CD4-positive, alpha-beta T cell (primary cell): ENCODE data around the gene GSK3A. TPM values are rescaled to one million over a fixed set of nuclear protein-coding genes. Genes with fewer than 3 reads are reported as not detected.
A peak's percentile ranks its signal among the peaks of the same experiment; 100 is the strongest.

ENCODE experiments used
- ATAC-seq: fragments of 200-7000 bp; cut with Tn5 transposase; one replicate; pipeline ENCODE4 v1.10.0; 2022; ENCODE audit warnings: mild to moderate bottlenecking; ENCODE audit not compliant: poor library complexity
- CTCF ChIA-PET: fragments of 350-600 bp; sonication (Branson Sonifier 250); formaldehyde crosslinking; loops from one replicate; lab custom pipeline; 2021; ENCODE audit warnings: antibody characterized with exemption, inconsistent platforms; lab: Charles Lee
- POLR2A ChIA-PET: fragments of 350-600 bp; sonication (Branson Sonifier 250); formaldehyde crosslinking; loops from one replicate; lab custom pipeline; 2021; ENCODE audit warnings: antibody characterized with exemption, inconsistent platforms; lab: Charles Lee
- DNase-seq, 14 experiments: peaks; one replicate each; pipeline ENCODE4 v3.0.0-alpha.2; 2013 to 2020; ENCODE audit warnings: mixed read lengths in 2 of 14
- H3K27ac ChIP-seq, 2 donors: one replicate each; pipeline versions ENCODE4 v1.5.1 to v1.7.0; 2013; ENCODE audit warnings: low read length in 2 of 2, low read depth in 1 of 2, mild to moderate bottlenecking in 1 of 2
- H3K27me3 ChIP-seq, 2 experiments: 1 replicate in 1 of 2; 2 replicates in 1 of 2; pipeline versions ENCODE4 v1.6.1 to v1.7.0; 2013; ENCODE audit warnings: low read length in 2 of 2, control low read depth in 1 of 2, mild to moderate bottlenecking in 1 of 2, moderate library complexity in 1 of 2; ENCODE audit not compliant: insufficient read depth in 2 of 2, control insufficient read depth in 1 of 2
- H3K36me3 ChIP-seq: one replicate; pipeline ENCODE4 v1.6.1; 2013; ENCODE audit warnings: low read length, control low read depth; ENCODE audit not compliant: insufficient read depth
- H3K4me1 ChIP-seq: one replicate; pipeline ENCODE4 v1.6.1; 2013; ENCODE audit warnings: low read length, control low read depth; ENCODE audit not compliant: insufficient read depth
- H3K4me3 ChIP-seq: one replicate; pipeline ENCODE4 v1.5.1; 2013; ENCODE audit warnings: mild to moderate bottlenecking, low read length, moderate library complexity
- H3K9me3 ChIP-seq, 2 experiments: 1 replicate in 1 of 2; 2 replicates in 1 of 2; pipeline versions ENCODE4 v1.6.1 to v1.7.0; 2013; ENCODE audit warnings: low read length in 2 of 2, mild to moderate bottlenecking in 2 of 2, control low read depth in 1 of 2, moderate library complexity in 1 of 2; ENCODE audit not compliant: control insufficient read depth in 1 of 2, insufficient read depth in 1 of 2
- H3K27ac Mint-ChIP-seq: one replicate; pipeline ENCODE4 v1.8.0; 2020; ENCODE audit warnings: mixed read lengths
- H3K27me3 Mint-ChIP-seq: one replicate; pipeline ENCODE4 v1.8.0; 2021; ENCODE audit warnings: mixed read lengths
- H3K36me3 Mint-ChIP-seq: one replicate; pipeline ENCODE4 v1.8.0; 2021; ENCODE audit warnings: low read depth, mixed read lengths
- H3K4me1 Mint-ChIP-seq: one replicate; pipeline ENCODE4 v1.8.0; 2021; ENCODE audit warnings: low read depth, mixed read lengths
- H3K4me3 Mint-ChIP-seq: one replicate; pipeline ENCODE4 v1.8.0; 2020; ENCODE audit warnings: mild to moderate bottlenecking, mixed read lengths
- H3K9me3 Mint-ChIP-seq: one replicate; pipeline ENCODE4 v1.8.0; 2020; ENCODE audit warnings: mixed read lengths
- intact Hi-C, 2 experiments: fragments of 100-400 bp; cut with DNase I in 1 of 2; cut with micrococcal nuclease in 1 of 2; formaldehyde crosslinking; loops; one replicate each; pipeline versions ENCODE4 v1.15.1 to v1.9.0; 2023 to 2025; cut with DNase I, micrococcal nuclease
- total RNA-seq, 174 experiments: library from RNA in 2 of 174; stranded (reverse) in 2 of 174; gene quantifications; one replicate each; pipeline ENCODE4 v1.2.3 and lab custom pipeline; 2021 to 2026
- TF ChIP-seq, protein P1 (sequence below): fragments of 200-600 bp; IDR thresholded peaks from one replicate; pipeline ENCODE4 v1.8.0; 2022; ENCODE audit warnings: antibody characterized with exemption, mild to moderate bottlenecking

GSK3A gene
- total RNA-seq, 2 experiments from 2014 or later: 13.6 to 13.9 TPM

DNA sequence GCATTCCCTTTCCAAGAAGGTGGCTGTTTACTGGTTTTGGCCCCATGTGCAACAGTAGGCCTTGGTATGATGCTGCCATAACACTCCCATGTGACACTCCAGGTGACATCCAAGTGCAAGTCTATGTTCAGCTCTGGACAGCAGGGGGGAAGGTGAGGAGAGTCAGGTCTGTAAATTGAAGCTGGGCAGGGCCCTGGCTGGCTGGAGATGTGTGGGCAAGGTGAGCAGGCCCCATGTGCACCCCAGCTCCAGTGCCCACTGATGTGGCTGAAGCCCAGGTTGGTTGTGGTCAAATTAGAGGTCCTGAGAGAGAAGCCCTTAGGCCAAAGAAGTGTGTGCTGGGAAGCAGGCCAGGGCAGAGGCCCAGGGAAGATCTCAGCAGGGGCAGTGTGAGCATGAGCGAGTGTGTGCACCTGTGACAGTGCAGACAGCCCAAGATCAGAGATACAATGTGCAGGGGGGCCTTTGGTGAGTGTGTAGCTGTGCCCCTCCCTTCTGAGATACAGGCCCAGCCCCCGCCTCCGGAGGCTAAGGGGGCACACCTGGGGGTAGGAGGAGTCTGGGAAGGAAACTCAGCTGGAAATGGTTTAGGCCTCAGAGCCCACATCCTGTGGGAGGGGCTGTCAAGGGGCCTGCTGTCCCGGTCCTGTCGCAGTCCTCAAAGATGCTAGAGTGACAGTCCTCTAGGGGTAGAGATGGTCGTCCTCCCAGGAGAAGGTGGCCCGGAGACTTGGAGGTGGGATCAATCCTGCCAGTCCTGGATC, 43.5 kb downstream of the GSK3A start:
- DNase-seq: peak; percentile 50 to 95 (median 70)
- Mint-ChIP-seq H3K27ac (peak overlapping the region; percentile 93), H3K36me3 (peaks cover 70% of the 10 kb centered on the region), H3K4me3 (peak overlapping the region; percentile 83), H3K27me3 (no peaks in the 10 kb centered on the region), H3K4me1 (peaks cover 82% of the 10 kb centered on the region), H3K9me3 (peaks cover under 1% of the 10 kb centered on the region)
- ATAC-seq: peak; percentile 78
- Histone ChIP-seq H3K4me3 (peak overlapping the region; percentile 57), H3K9me3 (no peaks in the 10 kb centered on the region), H3K36me3 (peaks cover 59% of the 10 kb centered on the region), H3K27me3 (no peaks in the 10 kb centered on the region), H3K27ac (peak overlapping the region; percentile 89 to 94), H3K4me1 (peaks cover 87% of the 10 kb centered on the region)
- ChIA-PET POLR2A (interaction anchor here (0.6 to 7.6 kb wide), 13 partner anchors 10 to 116 kb away, joined by 3 to 70 read pairs (median 8); partner anchors contain the start of genes DEDD2, GSK3A, PAFAH1B3 and POU2F2), CTCF (interaction anchor here (0.9 to 1.9 kb wide), 9 partner anchors 8 to 116 kb away, joined by 3 to 9 read pairs (median 4); partner anchors contain the start of genes POU2F2 and ZNF526)
- TF ChIP-seq, protein P1, sequence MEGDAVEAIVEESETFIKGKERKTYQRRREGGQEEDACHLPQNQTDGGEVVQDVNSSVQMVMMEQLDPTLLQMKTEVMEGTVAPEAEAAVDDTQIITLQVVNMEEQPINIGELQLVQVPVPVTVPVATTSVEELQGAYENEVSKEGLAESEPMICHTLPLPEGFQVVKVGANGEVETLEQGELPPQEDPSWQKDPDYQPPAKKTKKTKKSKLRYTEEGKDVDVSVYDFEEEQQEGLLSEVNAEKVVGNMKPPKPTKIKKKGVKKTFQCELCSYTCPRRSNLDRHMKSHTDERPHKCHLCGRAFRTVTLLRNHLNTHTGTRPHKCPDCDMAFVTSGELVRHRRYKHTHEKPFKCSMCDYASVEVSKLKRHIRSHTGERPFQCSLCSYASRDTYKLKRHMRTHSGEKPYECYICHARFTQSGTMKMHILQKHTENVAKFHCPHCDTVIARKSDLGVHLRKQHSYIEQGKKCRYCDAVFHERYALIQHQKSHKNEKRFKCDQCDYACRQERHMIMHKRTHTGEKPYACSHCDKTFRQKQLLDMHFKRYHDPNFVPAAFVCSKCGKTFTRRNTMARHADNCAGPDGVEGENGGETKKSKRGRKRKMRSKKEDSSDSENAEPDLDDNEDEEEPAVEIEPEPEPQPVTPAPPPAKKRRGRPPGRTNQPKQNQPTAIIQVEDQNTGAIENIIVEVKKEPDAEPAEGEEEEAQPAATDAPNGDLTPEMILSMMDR: no peak
- intact Hi-C loops: loop anchor here (1.0 to 5.0 kb wide), 4 partner anchors 14 to 103 kb away; partner anchors contain the start of genes DEDD2 (in 2 of the 2), PAFAH1B3 (in 1 of the 2) and PRR19 (in 1 of the 2)

GRCh38 chr19:42197375-42197817, 45.0 kb downstream of the GSK3A start:
- TF ChIP-seq, protein P1: no peak
- Mint-ChIP-seq H3K36me3 (peaks cover 63% of the 10 kb centered on the region), H3K4me1 (peaks cover 79% of the 10 kb centered on the region), H3K27ac (peak overlapping the region; percentile 73), H3K4me3 (peak overlapping the region; percentile 69), H3K27me3 (no peaks in the 10 kb centered on the region), H3K9me3 (peaks cover 3% of the 10 kb centered on the region)
- Histone ChIP-seq H3K27ac (peak overlapping the region; percentile 9 to 22), H3K4me3 (no peak overlapping the region), H3K27me3 (no peaks in the 10 kb centered on the region), H3K4me1 (peaks cover 73% of the 10 kb centered on the region), H3K36me3 (peaks cover 44% of the 10 kb centered on the region), H3K9me3 (no peaks in the 10 kb centered on the region)
- POLR2A ChIA-PET: interaction anchor here (0.8 to 7.6 kb wide), 4 partner anchors 12 to 46 kb away, joined by 3 to 70 read pairs (median 26); partner anchors contain the start of genes DEDD2 and GSK3A
- CTCF ChIA-PET: interaction anchor here (1.3 kb wide), 1 partner anchor 76 kb away, joined by 3 read pairs; no protein-coding TSS in a partner anchor
- intact Hi-C loops: loop anchor here in 1 of 2 experiments (5.0 kb wide), 1 partner anchor 105 kb away; the partner anchor contains the start of genes PAFAH1B3 and PRR19
- peak in 2 of 14 experiments; percentile 40 to 45 for DNase-seq
- no peak for ATAC-seq
